Measurements from ENCODE around the gene DCXR. TPM values are rescaled to one million over a fixed set of nuclear protein-coding genes. Genes with fewer than 3 reads are reported as not detected.

Gene DCXR
- total and polyA plus RNA-seq, 2 of the 13 experiments (the other 11 are each of a cell fraction or from before 2014, with no cell fraction given): 287 to 311 TPM

DNA sequence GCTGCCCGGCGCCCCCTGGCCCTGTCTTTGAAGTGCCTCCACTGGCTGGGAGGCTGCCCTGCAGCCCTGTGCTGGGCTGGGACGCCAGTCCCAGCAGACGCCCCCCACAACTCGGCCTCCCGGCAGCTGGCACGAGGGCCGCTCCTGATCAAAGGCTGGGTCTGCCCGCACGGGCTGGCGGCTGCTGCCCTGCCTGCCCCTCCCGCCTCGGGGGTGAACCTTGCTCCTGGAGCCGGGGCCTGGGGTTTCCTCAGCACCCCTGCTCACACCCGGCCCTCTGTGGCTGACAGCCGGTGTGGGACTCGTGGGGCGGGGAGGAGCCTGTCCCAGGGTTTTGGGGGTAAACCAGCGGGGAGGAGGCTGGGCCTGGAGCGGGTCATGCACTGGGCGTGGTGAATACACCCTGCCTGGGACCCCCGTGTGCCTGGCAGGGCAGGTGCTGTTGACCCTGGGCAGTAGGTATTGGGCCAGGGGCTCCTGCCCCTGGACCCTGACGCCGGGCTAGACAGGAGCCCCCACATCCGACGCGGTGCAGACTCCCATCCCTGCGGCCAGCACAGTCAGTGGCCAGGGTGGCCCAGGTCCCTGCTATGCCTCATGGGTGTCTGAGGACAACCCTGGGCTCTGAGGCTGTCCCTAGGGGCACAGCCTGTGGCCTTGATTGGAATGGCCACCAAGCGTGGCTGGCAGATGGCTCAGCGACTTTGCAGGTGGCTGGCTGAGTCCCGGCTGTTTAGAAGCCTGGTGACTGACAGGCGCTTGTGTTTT lies 36.5 kb downstream of the DCXR start (continued):
- TF ChIP-seq KDM1A (CRISPR knock-in tag; IDR thresholded peaks at IDR 0.05): peak; percentile 87
- peak; percentile 93 for TF ChIP-seq ZNF160 (CRISPR knock-in tag; IDR thresholded peaks at IDR 0.05)
- peak; percentile 79 for TF ChIP-seq HOXA9 (CRISPR knock-in tag; IDR thresholded peaks at IDR 0.05; ENCODE audit: borderline replicate concordance)
- TF ChIP-seq ZFX (CRISPR knock-in tag; IDR thresholded peaks at IDR 0.05; ENCODE audit: low read depth): peak; percentile 72
- peak; percentile 97 for TF ChIP-seq TCF7 (IDR thresholded peaks at IDR 0.05; ENCODE audit: low read depth)
- TF ChIP-seq, protein P1, sequence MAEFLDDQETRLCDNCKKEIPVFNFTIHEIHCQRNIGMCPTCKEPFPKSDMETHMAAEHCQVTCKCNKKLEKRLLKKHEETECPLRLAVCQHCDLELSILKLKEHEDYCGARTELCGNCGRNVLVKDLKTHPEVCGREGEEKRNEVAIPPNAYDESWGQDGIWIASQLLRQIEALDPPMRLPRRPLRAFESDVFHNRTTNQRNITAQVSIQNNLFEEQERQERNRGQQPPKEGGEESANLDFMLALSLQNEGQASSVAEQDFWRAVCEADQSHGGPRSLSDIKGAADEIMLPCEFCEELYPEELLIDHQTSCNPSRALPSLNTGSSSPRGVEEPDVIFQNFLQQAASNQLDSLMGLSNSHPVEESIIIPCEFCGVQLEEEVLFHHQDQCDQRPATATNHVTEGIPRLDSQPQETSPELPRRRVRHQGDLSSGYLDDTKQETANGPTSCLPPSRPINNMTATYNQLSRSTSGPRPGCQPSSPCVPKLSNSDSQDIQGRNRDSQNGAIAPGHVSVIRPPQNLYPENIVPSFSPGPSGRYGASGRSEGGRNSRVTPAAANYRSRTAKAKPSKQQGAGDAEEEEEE (CRISPR knock-in tag; IDR thresholded peaks at IDR 0.05; ENCODE audit: borderline replicate concordance): no peak
- TF ChIP-seq ZNF607 (CRISPR knock-in tag; IDR thresholded peaks at IDR 0.05; ENCODE audit: borderline replicate concordance): peak; percentile 91; the same call in 1 of the 2 replicates
- TF ChIP-seq ZNF563 (CRISPR knock-in tag; IDR thresholded peaks at IDR 0.05): peak; percentile 65; the same call in 1 of the 2 replicates
- TF ChIP-seq ZNF224 (CRISPR knock-in tag; IDR thresholded peaks at IDR 0.05): no peak
- peak; percentile 92 for TF ChIP-seq ARNTL (CRISPR knock-in tag; IDR thresholded peaks at IDR 0.05)
- peak; percentile 86 for TF ChIP-seq PHF5A (CRISPR knock-in tag; IDR thresholded peaks at IDR 0.05; ENCODE audit: low read depth, unreplicated experiment)
- TF ChIP-seq SMC3 (IDR thresholded peaks at IDR 0.05; ENCODE audit: low read length): no peak
- TF ChIP-seq MYNN (CRISPR knock-in tag; IDR thresholded peaks at IDR 0.05; ENCODE audit: low read depth): no peak
- TF ChIP-seq, protein P2, sequence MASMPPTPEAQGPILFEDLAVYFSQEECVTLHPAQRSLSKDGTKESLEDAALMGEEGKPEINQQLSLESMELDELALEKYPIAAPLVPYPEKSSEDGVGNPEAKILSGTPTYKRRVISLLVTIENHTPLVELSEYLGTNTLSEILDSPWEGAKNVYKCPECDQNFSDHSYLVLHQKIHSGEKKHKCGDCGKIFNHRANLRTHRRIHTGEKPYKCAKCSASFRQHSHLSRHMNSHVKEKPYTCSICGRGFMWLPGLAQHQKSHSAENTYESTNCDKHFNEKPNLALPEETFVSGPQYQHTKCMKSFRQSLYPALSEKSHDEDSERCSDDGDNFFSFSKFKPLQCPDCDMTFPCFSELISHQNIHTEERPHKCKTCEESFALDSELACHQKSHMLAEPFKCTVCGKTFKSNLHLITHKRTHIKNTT (CRISPR knock-in tag; IDR thresholded peaks at IDR 0.05): no peak
- peak; percentile 81 for TF ChIP-seq TEAD3 (CRISPR knock-in tag; optimal IDR thresholded peaks at IDR 0.05; ENCODE audit: borderline replicate concordance)
- TF ChIP-seq PRMT3 (CRISPR knock-in tag; IDR thresholded peaks at IDR 0.05; ENCODE audit: borderline replicate concordance, low read depth): no peak
- no peak for TF ChIP-seq FOXK2 (IDR thresholded peaks at IDR 0.05)
- TF ChIP-seq KDM3A (CRISPR knock-in tag; IDR thresholded peaks at IDR 0.05; ENCODE audit: low read depth): peak; percentile 92
- peak; percentile 92 for TF ChIP-seq ZNF333 (CRISPR knock-in tag; IDR thresholded peaks at IDR 0.05; ENCODE audit: borderline replicate concordance)
- peak; percentile 23; the same call in 1 of the 2 replicates for TF ChIP-seq ZNF589 (CRISPR knock-in tag; conservative IDR thresholded peaks at IDR 0.05)
- no peak; the same call in 1 of the 2 replicates for TF ChIP-seq ZNF709 (CRISPR knock-in tag; IDR thresholded peaks at IDR 0.05)
- no peak for TF ChIP-seq ATAD3A (CRISPR knock-in tag; IDR thresholded peaks at IDR 0.05)
- TF ChIP-seq, protein P3, sequence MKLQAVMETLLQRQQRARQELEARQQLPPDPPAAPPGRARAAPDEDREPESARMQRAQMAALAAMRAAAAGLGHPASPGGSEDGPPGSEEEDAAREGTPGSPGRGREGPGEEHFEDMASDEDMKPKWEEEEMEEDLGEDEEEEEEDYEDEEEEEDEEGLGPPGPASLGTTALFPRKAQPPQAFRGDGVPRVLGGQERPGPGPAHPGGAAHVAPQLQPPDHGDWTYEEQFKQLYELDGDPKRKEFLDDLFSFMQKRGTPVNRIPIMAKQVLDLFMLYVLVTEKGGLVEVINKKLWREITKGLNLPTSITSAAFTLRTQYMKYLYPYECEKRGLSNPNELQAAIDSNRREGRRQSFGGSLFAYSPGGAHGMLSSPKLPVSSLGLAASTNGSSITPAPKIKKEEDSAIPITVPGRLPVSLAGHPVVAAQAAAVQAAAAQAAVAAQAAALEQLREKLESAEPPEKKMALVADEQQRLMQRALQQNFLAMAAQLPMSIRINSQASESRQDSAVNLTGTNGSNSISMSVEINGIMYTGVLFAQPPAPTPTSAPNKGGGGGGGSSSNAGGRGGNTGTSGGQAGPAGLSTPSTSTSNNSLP (IDR thresholded peaks at IDR 0.05; ENCODE audit: low read depth, low read length): no peak
- peak; percentile 42 for TF ChIP-seq STAG1 (CRISPR knock-in tag; IDR thresholded peaks at IDR 0.05)
- TF ChIP-seq, protein P4, sequence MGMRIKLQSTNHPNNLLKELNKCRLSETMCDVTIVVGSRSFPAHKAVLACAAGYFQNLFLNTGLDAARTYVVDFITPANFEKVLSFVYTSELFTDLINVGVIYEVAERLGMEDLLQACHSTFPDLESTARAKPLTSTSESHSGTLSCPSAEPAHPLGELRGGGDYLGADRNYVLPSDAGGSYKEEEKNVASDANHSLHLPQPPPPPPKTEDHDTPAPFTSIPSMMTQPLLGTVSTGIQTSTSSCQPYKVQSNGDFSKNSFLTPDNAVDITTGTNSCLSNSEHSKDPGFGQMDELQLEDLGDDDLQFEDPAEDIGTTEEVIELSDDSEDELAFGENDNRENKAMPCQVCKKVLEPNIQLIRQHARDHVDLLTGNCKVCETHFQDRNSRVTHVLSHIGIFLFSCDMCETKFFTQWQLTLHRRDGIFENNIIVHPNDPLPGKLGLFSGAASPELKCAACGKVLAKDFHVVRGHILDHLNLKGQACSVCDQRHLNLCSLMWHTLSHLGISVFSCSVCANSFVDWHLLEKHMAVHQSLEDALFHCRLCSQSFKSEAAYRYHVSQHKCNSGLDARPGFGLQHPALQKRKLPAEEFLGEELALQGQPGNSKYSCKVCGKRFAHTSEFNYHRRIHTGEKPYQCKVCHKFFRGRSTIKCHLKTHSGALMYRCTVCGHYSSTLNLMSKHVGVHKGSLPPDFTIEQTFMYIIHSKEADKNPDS (CRISPR knock-in tag; IDR thresholded peaks at IDR 0.05): peak; percentile 61
